Measurements from ENCODE around the gene RNF26.

Gene RNF26

DNA sequence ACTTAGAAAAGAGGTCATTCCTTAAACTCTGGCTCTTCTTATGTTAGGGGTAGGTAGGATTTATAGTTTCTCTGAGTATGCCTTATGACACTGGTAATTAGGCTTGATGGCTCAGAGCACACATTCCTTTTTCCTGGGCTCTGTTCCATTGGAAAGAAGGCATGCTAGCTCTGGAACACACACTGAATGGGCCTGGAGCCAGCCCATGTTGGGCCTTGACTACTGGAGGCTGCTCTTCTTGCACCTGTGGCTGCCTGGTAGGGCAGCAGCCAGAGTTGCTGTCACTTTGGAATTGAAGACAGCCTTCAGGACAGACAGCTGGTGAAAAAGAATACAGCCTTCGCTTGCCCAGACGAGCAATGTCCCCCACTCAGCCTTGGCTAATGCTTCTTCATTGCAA, 35.6 kb upstream of the RNF26 start:
- TF ChIP-seq ZFX (IDR thresholded peaks at IDR 0.05) (no peak), CTCF (conservative IDR thresholded peaks at IDR 0.05) (no peak)
- H3K27ac ChIP-seq = no peak overlapping the region

DNA sequence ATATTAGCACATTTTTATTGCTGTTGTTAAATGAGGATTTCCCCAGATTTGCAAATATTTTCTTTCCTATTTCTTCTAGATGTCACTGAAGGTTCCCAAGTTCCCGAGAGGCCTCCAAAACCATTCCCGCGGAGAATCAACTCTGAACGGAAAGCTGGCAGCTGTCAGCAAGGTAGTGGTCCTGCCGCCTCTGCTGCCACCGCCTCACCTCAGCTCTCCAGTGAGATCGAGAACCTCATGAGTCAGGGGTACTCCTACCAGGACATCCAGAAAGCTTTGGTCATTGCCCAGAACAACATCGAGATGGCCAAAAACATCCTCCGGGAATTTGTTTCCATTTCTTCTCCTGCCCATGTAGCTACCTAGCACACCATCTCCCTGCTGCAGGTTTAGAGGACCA, 34.9 kb upstream of the RNF26 start:
- TF ChIP-seq CTCF (conservative IDR thresholded peaks at IDR 0.05) (no peak), ZFX (IDR thresholded peaks at IDR 0.05) (no peak)
- no peak overlapping the region for H3K27ac ChIP-seq

DNA sequence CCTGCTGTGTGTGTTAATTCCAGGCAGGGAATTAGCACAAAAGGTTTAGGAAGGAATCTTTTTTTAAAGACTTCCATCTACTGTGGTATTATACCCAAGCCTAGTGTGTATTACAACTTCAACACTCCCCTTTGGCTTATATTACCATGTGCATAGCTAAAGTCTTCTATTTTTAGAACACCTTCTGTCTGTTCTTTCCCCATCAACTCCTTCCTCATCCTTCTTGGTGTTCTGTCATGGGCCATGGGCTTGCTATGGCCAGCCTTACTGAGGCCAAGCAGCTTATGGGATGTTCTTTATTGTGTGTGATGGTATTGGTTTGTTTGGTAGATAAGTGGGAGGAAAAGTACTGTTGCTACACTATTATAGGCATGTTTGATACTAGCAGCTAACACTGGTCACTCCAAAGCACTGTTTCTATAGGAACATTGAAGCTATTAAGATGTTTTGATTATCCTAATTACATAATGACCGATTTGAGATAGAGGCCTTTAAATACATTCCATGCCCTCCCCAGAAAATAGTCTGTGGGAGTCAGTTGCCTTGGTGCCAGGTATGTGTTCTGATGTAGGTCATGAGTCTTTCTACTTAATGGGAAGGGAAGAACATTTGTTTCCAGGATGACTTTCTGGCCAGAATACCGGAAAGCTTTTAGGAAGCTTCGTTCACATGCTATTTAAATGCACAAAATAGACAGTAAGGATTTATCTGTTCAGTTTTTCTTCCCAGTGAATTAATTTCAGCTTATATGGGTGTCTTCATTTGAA, 33.9 kb upstream of the RNF26 start:
- no peak for TF ChIP-seq ZFX (IDR thresholded peaks at IDR 0.05)
- TF ChIP-seq CTCF (conservative IDR thresholded peaks at IDR 0.05) = no peak
- H3K27ac ChIP-seq = no peak overlapping the region

- TF ChIP-seq ZFX (IDR thresholded peaks at IDR 0.05) = no peak
- TF ChIP-seq CTCF (conservative IDR thresholded peaks at IDR 0.05) = no peak
- H3K27ac ChIP-seq = no peak overlapping the region
Observed at GRCh38 chr11:119303227-119303718, 31.1 kb upstream of the RNF26 start.

DNA sequence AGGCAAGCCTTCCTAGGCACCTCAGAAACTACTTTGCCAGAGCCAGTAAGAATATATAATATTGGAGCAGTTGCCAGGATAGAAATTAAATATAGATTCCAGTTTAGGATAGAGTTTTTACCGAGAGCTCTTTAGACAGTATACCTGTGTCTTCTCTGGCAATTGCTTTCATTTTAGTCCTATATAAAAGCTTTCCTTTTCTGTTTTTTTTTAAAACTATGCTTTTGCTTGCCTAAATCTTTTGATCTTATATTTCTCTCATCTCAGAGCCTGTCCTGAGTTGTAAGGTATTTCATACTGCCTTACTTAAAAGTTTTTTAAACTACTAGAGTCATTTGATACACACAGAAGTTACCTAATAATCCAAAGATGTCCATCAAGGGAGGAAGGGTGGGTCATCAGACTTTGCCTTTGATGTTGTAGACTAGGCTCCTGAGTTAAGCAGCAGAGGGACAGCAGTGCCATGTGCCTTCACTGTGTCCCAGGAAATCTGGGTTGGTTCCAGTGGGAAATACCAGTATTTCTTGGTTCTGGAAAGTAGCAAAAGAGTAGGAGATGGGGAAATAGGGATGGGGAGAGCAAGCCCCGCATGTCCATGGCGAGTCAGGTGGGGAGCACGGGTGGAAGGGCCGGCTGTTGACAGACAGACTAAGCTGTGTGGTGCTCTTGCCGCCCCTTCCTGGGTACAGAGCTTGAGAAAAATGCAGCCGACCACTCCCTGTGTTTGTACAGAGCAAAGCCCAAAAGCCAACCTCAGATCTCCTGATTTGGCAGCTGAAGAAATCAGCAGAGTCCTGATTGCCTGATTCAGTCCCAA, 28.6 kb upstream of the RNF26 start:
- TF ChIP-seq CTCF (conservative IDR thresholded peaks at IDR 0.05) (no peak), ZFX (IDR thresholded peaks at IDR 0.05) (no peak)
- H3K27ac ChIP-seq = no peak overlapping the region

DNA sequence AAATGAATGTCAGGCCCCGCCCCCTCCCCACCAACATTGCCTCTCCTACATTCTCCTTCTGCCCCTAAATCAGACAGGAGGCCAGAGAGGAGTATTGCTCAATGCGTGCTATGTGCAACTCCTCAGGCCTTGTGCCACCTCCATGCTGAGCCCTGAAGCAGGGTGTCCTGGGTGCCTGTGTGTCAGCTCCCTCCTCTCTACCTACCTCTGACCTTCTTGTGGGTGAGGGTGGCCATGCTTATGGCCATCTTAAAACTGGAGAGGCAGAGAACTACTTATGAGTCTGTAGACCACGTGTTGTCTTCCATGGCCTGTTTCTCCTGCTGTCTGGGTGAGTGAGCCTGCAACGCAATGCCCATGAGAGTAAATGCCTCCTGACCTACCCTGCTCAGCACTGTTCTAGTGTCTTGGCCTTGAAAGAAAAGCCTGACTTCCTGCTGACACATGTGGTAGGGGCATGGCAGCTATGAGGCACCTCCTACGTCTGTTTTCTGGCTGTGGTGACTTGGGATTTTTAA, 27.9 kb upstream of the RNF26 start:
- H3K27ac ChIP-seq = no peak overlapping the region
- TF ChIP-seq ZFX (IDR thresholded peaks at IDR 0.05) (no peak), CTCF (conservative IDR thresholded peaks at IDR 0.05) (no peak)

- no peak overlapping the region for H3K27ac ChIP-seq
- TF ChIP-seq CTCF (conservative IDR thresholded peaks at IDR 0.05) (no peak; the same call in 1 of the 2 replicates), ZFX (IDR thresholded peaks at IDR 0.05) (no peak)
Observed at GRCh38 chr11:119307219-119307618, 27.1 kb upstream of the RNF26 start.
